Stimulated activated CD4-positive, alpha-beta T cell treated with anti-CD3 and anti-CD28 coated beads, Interleukin-15, amount 100 ng/mL, for 48 hours (primary cell): ENCODE measurements around the gene IQCK.

Experiments
- DNase-seq, 2 donors: peaks; one replicate each; pipeline ENCODE4 v3.0.0-alpha.2; 2020; ENCODE audit warnings: low read depth in 2 of 2

Gene IQCK

DNA sequence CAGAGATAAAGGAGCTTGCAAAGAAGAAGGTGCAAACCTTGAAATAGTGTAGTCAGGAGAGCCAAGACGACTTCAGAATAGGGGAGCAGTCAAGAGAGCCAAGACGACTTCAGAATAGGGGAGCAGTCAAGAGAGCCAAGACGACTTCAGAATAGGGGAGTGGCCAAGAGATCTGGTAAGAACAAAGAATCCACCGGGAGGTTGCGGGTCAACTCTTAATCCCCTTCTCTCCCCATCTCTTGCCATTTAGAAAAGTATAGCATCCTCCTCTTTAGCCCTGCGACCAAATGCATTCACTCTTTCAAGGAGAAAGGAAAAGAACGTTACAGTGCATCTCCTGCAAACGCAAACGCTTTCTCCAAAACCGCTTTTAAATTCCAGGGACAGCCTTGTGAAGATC, 757 bp upstream of the IQCK start:
- DNase-seq = no peak

GRCh38 chr16:19718624-19718965, 524 bp downstream of the IQCK start:
- no peak for DNase-seq

DNA sequence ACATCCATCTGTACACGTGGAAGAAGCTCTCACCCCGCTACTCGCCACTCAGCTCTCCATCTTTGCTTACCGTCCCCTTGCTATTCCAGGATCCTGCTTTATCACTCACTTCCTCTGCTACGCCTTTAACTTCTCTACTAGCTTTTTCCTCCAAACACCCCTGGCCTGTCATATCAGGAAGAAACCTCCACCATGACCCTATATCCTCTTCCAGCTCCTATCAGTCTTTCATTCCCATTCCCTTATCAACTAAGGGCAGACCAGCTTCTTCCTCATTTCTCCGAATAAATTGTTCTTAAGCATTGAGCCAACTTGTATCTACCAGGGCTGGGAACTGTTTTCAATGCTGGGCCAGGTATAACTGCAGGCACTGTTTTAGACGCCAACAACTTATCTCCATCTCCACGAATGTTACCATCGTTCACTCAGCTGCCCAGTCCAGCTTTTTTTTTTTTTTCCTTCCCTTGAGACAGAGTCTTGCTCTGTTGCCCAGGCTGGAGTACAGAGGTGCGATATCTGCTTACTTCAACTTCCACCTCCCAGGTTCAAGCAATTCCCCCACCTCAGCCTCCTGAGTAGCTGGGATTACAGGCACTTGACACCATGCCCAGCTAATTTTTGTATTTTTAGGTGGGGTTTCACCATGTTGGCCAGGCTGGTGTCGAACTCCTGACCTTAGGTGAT, 4.3 kb downstream of the IQCK start:
- DNase-seq = no peak

- no peak for DNase-seq
Measured at GRCh38 chr16:19722981-19723380, 4.9 kb downstream of the IQCK start.

DNA sequence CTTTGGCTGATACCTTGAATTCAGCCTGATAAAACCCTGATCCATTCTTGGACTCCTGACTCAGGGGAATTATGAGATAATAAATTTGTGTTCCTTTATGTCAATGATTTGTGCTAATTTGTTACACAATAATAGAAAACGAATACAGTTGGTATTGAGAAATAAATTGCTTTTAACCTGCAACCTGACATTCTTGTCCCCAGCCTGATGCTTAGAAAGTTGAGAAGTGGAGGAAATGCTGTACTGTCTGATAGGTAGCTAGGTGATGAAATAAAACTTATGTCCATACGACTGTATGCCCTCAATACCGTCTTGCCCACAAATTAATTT, 10.5 kb downstream of the IQCK start:
- DNase-seq = no peak

DNA sequence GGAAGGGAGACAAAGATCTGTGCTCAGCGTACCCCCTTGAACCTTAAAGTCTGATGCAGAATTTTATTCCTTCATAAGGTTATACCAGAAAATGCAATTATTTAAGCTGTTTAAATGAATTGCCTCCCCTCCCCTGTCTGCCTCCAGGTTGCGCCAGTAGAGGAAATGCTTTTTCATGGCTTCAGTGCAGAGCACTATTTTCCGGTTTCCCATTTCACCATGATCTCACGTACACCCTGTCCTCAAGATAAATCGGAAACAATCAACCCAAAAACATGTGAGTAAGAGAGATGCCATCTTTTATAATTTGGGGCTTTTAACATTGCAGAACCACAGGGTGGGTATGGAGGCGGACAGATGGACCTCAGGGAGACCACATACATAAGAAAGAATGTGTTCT, 15.5 kb downstream of the IQCK start:
- DNase-seq = no peak

GRCh38 chr16:19735074-19735867, 17.2 kb downstream of the IQCK start:
- no peak for DNase-seq

- no peak for DNase-seq
Measured at GRCh38 chr16:19737306-19738038, 19.4 kb downstream of the IQCK start.

GRCh38 chr16:19741354-19741753, 23.3 kb downstream of the IQCK start:
- DNase-seq = no peak

DNA sequence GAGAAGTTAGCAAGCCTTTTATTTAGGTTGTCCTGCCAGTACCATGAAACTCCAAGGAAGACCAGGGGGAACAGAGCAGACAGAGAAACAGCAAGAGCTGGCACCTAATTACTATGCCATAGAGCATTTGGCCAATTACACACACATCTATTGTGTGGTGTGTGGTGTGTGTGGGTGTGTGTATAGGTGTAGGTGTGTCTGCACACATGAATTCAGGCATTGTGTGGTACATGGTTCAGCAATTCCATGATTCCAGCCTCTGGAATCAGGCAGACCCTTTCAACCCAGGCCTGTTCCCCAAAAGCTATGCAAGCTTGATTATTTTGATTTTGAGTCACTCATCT, 25.7 kb downstream of the IQCK start:
- DNase-seq = no peak

- DNase-seq = no peak
Measured at GRCh38 chr16:19744670-19745069, 26.6 kb downstream of the IQCK start.

DNA sequence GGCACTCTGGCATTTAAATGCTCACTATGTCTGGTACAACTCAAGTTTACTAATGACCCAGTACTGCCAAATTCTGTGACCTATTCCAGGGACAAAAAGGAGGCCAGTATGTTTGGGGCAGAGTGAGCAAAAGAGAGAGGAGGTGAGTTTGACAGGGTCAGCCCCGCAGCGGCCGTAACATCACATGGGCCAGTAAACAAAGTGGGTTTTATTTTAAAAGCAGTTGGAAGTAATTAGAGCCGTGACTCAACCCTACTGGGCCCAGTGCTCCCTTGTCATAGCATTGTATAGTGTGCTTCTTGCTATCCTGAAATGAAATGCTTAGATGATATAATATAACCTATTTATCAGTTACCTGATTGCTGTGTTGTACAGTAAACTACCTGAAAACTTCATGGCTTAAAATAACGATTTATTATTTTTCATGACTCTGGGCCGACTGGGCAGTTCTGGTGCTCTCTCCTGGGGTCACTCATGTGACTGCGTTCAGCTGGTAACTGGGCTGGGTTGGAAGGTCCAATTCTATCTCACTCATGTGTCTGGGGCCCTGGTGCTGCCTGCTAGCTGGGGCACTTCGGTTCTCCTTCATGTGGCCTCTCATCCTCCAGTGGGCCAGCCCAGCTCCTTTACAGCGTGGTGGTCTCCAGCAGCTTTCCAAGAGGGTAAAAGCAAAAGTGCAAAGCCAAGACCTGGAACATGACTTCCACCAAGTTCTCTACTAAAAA, 27.4 kb downstream of the IQCK start:
- no peak for DNase-seq

- no peak for DNase-seq
Measured at GRCh38 chr16:19746561-19746960, 28.5 kb downstream of the IQCK start.

DNA sequence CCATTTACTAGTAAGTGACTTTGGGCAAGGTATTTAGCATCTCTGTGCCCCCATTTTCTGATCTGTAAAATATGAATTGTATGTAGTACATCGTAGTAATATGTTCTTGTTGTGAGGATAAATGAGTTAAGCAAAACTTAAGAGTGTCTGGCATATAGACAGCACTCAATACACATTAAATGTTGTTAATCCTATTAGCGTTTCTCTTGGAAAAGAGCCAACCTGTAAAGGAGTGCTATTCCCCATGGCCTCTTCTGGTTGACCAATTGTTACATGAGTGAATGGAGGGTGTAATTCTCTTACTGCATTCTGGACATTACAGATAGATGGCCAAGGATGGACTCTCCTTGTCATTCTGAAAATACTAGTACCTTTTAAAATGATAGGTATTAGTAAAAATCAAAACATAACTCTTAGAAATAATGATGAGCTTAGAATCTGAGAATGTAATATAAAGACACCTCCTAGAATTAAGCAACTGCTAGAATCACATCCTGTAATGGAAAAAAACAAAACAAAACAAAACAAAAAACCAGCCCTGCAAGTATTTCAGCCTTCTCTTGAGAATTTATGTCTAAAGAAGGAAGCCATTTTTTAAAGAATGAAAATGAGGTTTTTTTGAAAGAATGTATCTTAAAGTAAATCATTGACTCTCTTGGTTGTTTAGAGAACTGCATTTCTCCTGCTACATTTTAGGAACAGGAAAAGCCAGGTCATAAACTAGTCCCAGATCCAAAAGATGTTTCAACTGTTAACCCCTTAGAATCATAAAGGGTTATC, 30.5 kb downstream of the IQCK start:
- no peak for DNase-seq

- DNase-seq = no peak
Measured at GRCh38 chr16:19749571-19750080, 31.6 kb downstream of the IQCK start.

GRCh38 chr16:19751478-19752385, 33.7 kb downstream of the IQCK start:
- no peak for DNase-seq

DNA sequence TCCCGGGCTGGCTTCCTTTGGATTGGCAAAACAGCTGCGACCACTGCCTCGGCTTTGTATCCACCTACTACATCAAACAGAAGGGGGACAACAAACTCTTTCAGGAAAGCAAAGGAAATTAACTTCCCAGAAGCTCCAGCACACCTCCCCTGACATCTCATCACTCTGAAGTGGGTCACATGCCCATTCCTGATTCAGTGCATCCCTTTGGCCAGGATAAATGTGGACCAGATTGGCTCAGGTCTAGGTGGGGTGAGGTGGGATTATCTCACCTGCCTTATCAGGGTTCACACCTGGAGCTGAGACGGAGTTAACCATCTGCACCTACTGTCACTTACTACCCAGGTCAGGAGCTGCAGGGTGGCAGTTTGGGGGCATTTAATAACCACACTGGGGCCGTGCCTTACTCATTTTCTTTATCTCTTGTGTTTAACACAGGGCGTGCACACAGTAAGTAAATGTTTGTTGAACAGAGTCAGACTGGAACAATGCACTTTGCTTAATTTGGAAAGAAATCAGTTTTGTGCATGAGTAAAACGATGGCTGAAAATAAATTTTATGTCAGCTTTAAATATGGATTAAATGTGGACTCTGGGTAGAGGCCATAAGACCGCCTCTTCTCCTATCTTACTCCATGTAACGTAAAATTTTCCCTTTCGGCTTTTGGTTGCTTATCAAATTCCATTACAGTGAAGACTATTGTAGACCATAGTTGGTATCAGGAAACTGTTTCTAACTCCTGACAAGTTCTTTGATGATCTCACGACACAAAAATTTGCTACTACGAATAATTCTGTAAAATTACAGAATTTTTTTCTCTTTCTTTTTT, 36.0 kb downstream of the IQCK start:
- no peak for DNase-seq

GRCh38 chr16:19754644-19755036, 36.6 kb downstream of the IQCK start:
- DNase-seq = no peak

GRCh38 chr16:19755268-19755667, 37.2 kb downstream of the IQCK start:
- DNase-seq = no peak

GRCh38 chr16:19757026-19757425, 39.0 kb downstream of the IQCK start:
- DNase-seq = no peak
